Neural cell (in vitro differentiated cells): ENCODE measurements around the gene SLC35A3.

Experiments
- CTCF ChIP-seq: fragments of 450-650 bp; IDR thresholded peaks from 2 replicates; pipeline ENCODE4 v1.5.1; 2014; ENCODE audit warnings: antibody characterized with exemption, mild to moderate bottlenecking, moderate library complexity; ENCODE audit not compliant: poor library complexity, severe bottlenecking
- EZH2 ChIP-seq: fragments of 200-600, 300-800 bp; shearing (Covaris generic), sonication (generic); IDR thresholded peaks from 2 replicates; pipeline ENCODE4 v1.6.1; 2014; ENCODE audit warnings: antibody characterized with exemption, low read length, borderline replicate concordance, mild to moderate bottlenecking; ENCODE audit not compliant: insufficient read depth, poor library complexity, severe bottlenecking
- POLR2AphosphoS5 ChIP-seq: IDR thresholded peaks from 2 replicates; pipeline ENCODE4 v1.6.1; 2012

GRCh38 chr1:99970713-99971255, 988 bp downstream of the SLC35A3 start:
- TF ChIP-seq EZH2 (no peak), CTCF (no peak), POLR2AphosphoS5 (no peak)
